ENCODE results near the gene MRPL55. TPM values are rescaled to one million over a fixed set of nuclear protein-coding genes. Genes with fewer than 3 reads are reported as not detected.
A peak's percentile ranks its signal among the peaks of the same experiment; 100 is the strongest.

The MRPL55 gene
- total and polyA plus RNA-seq, 8 donors = 35.4 to 45.3 (median 40.7) TPM

DNA sequence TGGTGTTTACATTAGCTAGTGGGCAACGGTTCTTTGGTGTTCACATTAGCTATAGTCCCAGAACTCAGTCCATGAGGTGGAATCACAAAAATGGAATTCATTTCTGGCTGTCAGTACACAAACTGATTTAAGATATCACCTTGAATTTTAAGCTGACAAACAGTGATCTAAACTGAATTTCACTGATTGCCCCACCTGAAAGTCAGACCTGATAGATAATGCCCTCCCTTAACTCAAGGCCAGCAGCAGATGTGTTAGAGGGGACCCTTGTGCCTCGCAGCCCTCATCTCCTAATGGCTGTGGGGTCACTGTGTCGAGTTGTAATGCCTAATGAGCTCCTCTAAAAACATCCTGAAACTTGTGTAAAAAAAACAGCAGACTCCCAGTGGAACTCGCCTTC is 18.0 kb downstream of the MRPL55 start:
- H3K4me1 ChIP-seq = peaks cover 66 to 90% of the 10 kb centered on the region in 2 donors
- H3K9me3 ChIP-seq = peaks cover 0 to 8% of the 10 kb centered on the region in 2 donors
- TF ChIP-seq, protein P1, sequence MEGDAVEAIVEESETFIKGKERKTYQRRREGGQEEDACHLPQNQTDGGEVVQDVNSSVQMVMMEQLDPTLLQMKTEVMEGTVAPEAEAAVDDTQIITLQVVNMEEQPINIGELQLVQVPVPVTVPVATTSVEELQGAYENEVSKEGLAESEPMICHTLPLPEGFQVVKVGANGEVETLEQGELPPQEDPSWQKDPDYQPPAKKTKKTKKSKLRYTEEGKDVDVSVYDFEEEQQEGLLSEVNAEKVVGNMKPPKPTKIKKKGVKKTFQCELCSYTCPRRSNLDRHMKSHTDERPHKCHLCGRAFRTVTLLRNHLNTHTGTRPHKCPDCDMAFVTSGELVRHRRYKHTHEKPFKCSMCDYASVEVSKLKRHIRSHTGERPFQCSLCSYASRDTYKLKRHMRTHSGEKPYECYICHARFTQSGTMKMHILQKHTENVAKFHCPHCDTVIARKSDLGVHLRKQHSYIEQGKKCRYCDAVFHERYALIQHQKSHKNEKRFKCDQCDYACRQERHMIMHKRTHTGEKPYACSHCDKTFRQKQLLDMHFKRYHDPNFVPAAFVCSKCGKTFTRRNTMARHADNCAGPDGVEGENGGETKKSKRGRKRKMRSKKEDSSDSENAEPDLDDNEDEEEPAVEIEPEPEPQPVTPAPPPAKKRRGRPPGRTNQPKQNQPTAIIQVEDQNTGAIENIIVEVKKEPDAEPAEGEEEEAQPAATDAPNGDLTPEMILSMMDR (IDR thresholded peaks at IDR 0.05) = no peak
- ATAC-seq (no peak), DNase-seq (no peak)
- peaks cover 0 to 46% of the 10 kb centered on the region in 2 donors for H3K36me3 ChIP-seq
- peak overlapping the region in 1 of 2 donors; percentile 99 for H3K27ac ChIP-seq
- no peak overlapping the region for H3K4me3 ChIP-seq
- intact Hi-C loops (cut with DNase I) = no loop called here
- H3K27me3 ChIP-seq = no peaks in the 10 kb centered on the region

DNA sequence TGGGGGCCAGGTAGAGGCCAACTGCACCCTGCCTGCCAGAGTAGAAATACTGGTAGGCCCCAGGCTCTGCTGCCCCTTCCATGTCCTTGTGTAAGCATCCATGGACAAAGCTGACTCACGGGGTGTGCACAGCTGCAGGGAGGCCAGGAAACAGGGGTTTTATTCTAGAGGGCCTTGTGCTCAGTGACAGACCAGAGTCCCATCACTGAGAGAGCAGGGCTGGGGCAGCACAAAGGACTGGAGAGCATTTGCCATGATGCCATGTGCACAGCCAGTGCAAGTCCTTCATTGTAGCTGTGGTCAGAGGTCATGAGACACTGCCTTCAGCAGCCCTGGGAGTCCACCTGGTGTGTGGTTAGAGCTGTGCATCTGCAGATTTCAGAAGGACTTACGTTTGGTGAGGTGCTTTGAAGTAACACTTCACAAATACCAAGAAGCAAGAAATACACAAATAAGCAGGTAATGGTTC is 18.5 kb downstream of the MRPL55 start:
- intact Hi-C loops (cut with DNase I) = no loop called here

DNA sequence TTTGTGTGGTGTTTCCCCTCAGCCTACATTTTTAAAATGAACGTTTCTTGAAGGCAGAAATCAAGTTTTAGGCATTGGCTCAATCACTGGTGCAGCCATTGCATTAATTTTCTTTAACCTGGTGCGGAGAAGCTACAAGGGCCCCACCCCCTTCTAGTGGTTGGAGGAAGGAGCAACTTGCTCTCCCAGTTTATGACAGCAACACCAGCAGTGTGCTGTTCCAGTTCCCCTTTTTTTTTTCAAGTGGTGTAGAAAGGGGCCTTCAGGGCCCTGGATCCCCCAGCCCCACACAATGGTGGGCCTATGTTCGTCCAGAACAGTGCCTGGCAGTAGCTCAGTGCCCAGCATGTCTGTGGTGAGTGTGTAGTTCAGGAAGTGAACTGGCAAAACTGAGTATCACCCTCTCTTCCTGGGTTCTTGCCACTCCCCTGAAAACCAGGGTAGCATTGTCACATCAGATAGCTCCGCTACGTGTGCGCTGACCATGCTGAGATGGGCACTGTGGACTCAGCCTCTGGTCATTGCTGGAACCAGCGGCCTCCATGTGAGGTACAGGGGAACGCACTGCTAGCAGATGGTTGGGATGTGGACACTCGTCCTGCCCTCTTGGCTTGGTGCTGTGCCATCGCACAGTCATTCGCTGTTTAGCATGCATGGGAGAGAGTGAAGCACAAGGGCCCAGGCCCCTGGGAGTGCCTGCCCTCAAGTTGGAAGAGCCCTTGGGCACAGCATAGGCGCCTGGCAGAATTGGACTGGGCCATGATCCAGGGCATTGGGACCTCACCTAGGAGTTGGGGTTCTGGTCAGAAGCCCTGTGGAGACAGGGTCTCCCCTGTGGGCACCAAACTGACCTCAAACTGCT is 19.3 kb downstream of the MRPL55 start:
- DNase-seq (peak in 1 of 4 donors; percentile 32), ATAC-seq (peak; percentile 45)
- TF ChIP-seq, protein P1 (IDR thresholded peaks at IDR 0.05) = no peak
- Histone ChIP-seq H3K27me3 (no peaks in the 10 kb centered on the region), H3K4me1 (peaks cover 79 to 91% of the 10 kb centered on the region in 2 donors), H3K9me3 (peaks cover 0 to 6% of the 10 kb centered on the region in 2 donors), H3K4me3 (peak overlapping the region in 1 of 2 donors; percentile 10), H3K27ac (peak overlapping the region; percentile 6 to 99), H3K36me3 (peaks cover 0 to 36% of the 10 kb centered on the region in 2 donors)
- intact Hi-C loops (cut with DNase I) = no loop called here

More for the DNA sequence above, 18.5 kb downstream of the MRPL55 start:
- TF ChIP-seq, protein P1 (IDR thresholded peaks at IDR 0.05) = no peak
- no peak for DNase-seq
- ATAC-seq = peak; percentile 6
- peaks cover 70 to 90% of the 10 kb centered on the region in 2 donors for H3K4me1 ChIP-seq
- peaks cover 0 to 8% of the 10 kb centered on the region in 2 donors for H3K9me3 ChIP-seq
- H3K4me3 ChIP-seq = no peak overlapping the region
- no peaks in the 10 kb centered on the region for H3K27me3 ChIP-seq
- peaks cover 0 to 41% of the 10 kb centered on the region in 2 donors for H3K36me3 ChIP-seq
- H3K27ac ChIP-seq = peak overlapping the region in 1 of 2 donors; percentile 99

DNA sequence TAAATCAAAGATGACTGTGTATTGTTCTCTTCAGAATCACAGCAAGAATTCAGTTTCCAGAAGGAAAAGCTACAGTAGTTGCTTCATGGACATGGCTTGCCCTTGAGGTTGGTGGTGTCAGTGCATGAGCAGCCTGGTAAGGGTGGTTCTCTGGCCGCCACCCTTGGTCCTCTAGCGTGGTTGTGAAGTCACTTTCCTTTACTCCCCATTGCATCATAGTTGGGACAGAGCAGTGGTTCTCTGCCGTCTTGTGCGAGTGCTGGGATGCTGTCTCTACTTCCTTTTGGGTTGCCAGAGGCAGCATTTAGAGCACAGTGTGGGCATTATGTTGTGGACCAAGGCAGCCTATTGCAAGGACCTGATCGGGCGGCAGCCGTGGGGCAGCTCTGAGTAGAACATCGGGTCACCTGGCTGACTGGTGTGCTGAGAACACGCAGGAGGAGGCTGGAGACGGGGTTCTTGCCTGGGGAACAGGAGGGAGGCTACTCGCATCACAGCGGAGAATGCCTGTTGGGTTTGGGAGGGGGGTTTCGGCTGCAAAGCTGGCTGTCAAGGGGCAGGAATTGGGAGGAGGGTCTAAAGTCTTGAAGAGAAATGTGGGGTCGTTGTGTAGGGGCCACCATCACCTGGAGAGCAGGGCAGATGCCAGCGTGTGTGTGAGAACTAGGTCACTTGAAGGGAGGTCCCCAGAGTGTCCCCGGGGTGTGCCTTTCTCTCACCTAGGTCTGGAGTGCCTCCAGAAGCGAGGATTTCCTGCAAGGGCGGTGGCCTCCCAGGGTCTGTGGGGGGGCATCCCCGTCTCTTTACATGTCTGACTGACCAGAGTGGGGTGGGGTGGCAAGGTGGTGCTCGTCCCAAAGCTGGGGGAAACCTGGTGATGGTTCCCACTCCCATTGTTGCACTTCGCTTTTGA is 20.3 kb downstream of the MRPL55 start:
- Histone ChIP-seq H3K9me3 (no peaks in the 10 kb centered on the region), H3K27ac (peak overlapping the region; percentile 47 to 99), H3K4me1 (peaks cover 87 to 98% of the 10 kb centered on the region in 2 donors), H3K4me3 (peak overlapping the region in 1 of 2 donors; percentile 4), H3K27me3 (no peaks in the 10 kb centered on the region), H3K36me3 (peaks cover 0 to 27% of the 10 kb centered on the region in 2 donors)
- TF ChIP-seq, protein P1 (IDR thresholded peaks at IDR 0.05) = no peak
- intact Hi-C loops (cut with DNase I) = no loop called here
- ATAC-seq (peak; percentile 4), DNase-seq (peak in 1 of 4 donors; percentile 46)

Measured in left lung (tissue), 10 donors.